HCT116 (cell line): Measurements from ENCODE around the gene KLHL11. TPM values are rescaled to one million over a fixed set of nuclear protein-coding genes. Genes with fewer than 3 reads are reported as not detected.

Experiments
- ATAC-seq: fragments of 200-7000 bp; cut with Tn5 transposase; 2 replicates; pipeline ENCODE4 v1.9.1; 2020; ENCODE audit warnings: mild to moderate bottlenecking, moderate library complexity
- BruUV-seq: library from RNA; stranded (reverse); fragments of 400-500 nt; replicated peaks from 2 replicates; lab custom pipeline; 2021; lab: Mats Ljungman, UMichigan
- CTCF ChIA-PET: fragments of 300-600 bp; sonication (Branson Sonifier 250); formaldehyde crosslinking; loops from one replicate; lab custom pipeline; 2021; ENCODE audit warnings: antibody characterized with exemption; lab: Charles Lee
- POLR2A ChIA-PET: fragments of 300-600, 350-600 bp; sonication (Branson Sonifier 250); formaldehyde crosslinking; loops from one replicate; lab custom pipeline; 2021; ENCODE audit warnings: antibody characterized with exemption; lab: Charles Lee
- RAD21 ChIA-PET, 2 experiments: fragments of 300-600 bp; sonication (Branson Sonifier 250); formaldehyde crosslinking; loops; one replicate each; lab custom pipeline; 2023; ENCODE audit warnings: low total read pairs in 2 of 2; ENCODE audit not compliant: uncharacterized antibody in 2 of 2, unreplicated experiment in 2 of 2, low non-redundant PET in 1 of 2; lab: Charles Lee
- DNase-seq: peaks from one replicate; pipeline ENCODE4 v3.0.0-alpha.2; 2010; ENCODE audit warnings: low read depth, low spot score
- H2AFZ ChIP-seq: fragments of 200-600 bp; shearing (Covaris generic), sonication (generic); 2 replicates; pipeline ENCODE4 v1.6.1; 2017; ENCODE audit warnings: low read depth, mixed run types, mixed read lengths, antibody characterized with exemption, low read length; ENCODE audit not compliant: poor library complexity, severe bottlenecking
- H3K27ac ChIP-seq: 2 replicates; pipeline ENCODE4 v1.5.1; 2012; ENCODE audit warnings: low read depth, low read length
- H3K27me3 ChIP-seq: fragments of 200-600 bp; sonication (generic); 2 replicates; pipeline ENCODE4 v1.6.1; 2016; ENCODE audit warnings: mixed run types, low read length, mixed read lengths; ENCODE audit not compliant: insufficient read depth
- H3K36me3 ChIP-seq, 2 experiments: fragments of 200-500 bp in 1 of 2; fragments of 200-600 bp in 1 of 2; sonication (Bioruptor generic) in 1 of 2; sonication (generic) in 1 of 2; 2 replicates each; pipeline versions ENCODE4 v1.5.1 to v1.6.1; 2014 to 2016; ENCODE audit warnings: low read length in 2 of 2, inconsistent platforms in 1 of 2, mixed read lengths in 1 of 2, mixed run types in 1 of 2; ENCODE audit not compliant: insufficient read depth in 2 of 2, control insufficient read depth in 1 of 2
- H3K4me1 ChIP-seq, 2 experiments: fragments of 200-600 bp in 1 of 2; sonication (generic) in 1 of 2; 2 replicates each; pipeline versions ENCODE4 v1.5.1 to v1.6.1; 2012 to 2017; ENCODE audit warnings: low read length in 2 of 2, inconsistent platforms in 1 of 2, mild to moderate bottlenecking in 1 of 2, mixed read lengths in 1 of 2, mixed run types in 1 of 2, moderate library complexity in 1 of 2; ENCODE audit not compliant: insufficient read depth in 2 of 2, control insufficient read depth in 1 of 2
- H3K4me2 ChIP-seq: fragments of 200-600 bp; sonication (generic); 2 replicates; pipeline ENCODE4 v1.6.1; 2017; ENCODE audit warnings: mixed run types, low read length, mixed read lengths
- H3K4me3 ChIP-seq, 2 experiments: fragments of 200-600 bp in 1 of 2; sonication (generic) in 1 of 2; replicated peaks in 1 of 2; 2 replicates each; pipeline ENCODE4 v1.5.1; 2011 to 2016; ENCODE audit warnings: low read length in 2 of 2, control low read depth in 1 of 2, low read depth in 1 of 2, mild to moderate bottlenecking in 1 of 2, mixed read lengths in 1 of 2, mixed run types in 1 of 2
- H3K79me2 ChIP-seq: fragments of 200-600 bp; sonication (generic); 2 replicates; pipeline ENCODE4 v1.6.1; 2017; ENCODE audit warnings: mild to moderate bottlenecking, mixed run types, low read length, moderate library complexity, mixed read lengths; ENCODE audit not compliant: insufficient read depth
- H3K9ac ChIP-seq: fragments of 200-600 bp; sonication (generic); 2 replicates; pipeline ENCODE4 v1.6.1; 2016; ENCODE audit warnings: low read length, mixed read lengths
- H3K9me2 ChIP-seq: fragments of 200-600 bp; sonication (generic), shearing (Covaris generic); 2 replicates; pipeline ENCODE4 v1.6.1; 2017; ENCODE audit warnings: mixed run types, mild to moderate bottlenecking, moderate library complexity; ENCODE audit not compliant: insufficient read depth
- H3K9me3 ChIP-seq, 2 experiments: fragments of 200-500 bp in 1 of 2; fragments of 200-600 bp in 1 of 2; sonication (Bioruptor generic) in 1 of 2; sonication (generic) in 1 of 2; 2 replicates each; pipeline ENCODE4 v1.6.1; 2014 to 2017; ENCODE audit warnings: low read length in 2 of 2, mixed read lengths in 2 of 2, inconsistent platforms in 1 of 2, low read depth in 1 of 2, mild to moderate bottlenecking in 1 of 2, mixed run types in 1 of 2, moderate library complexity in 1 of 2; ENCODE audit not compliant: control insufficient read depth in 1 of 2, insufficient read depth in 1 of 2
- H4K20me1 ChIP-seq: fragments of 200-600 bp; sonication (generic), shearing (Covaris generic); 2 replicates; pipeline ENCODE4 v1.6.1; 2017; ENCODE audit warnings: mixed run types, mild to moderate bottlenecking, moderate library complexity; ENCODE audit not compliant: insufficient read depth
- EZH2phosphoT487 ChIP-seq: fragments of 200-600 bp; IDR thresholded peaks from 2 replicates; pipeline ENCODE4 v1.6.1; 2018; ENCODE audit warnings: antibody characterized with exemption, borderline replicate concordance
- FOSL1 ChIP-seq: IDR thresholded peaks from 2 replicates; pipeline ENCODE4 v1.6.1; 2012; ENCODE audit warnings: low read depth
- JUND ChIP-seq: IDR thresholded peaks from 2 replicates; pipeline ENCODE4 v1.6.1; 2012
- POLR2AphosphoS5 ChIP-seq: IDR thresholded peaks from 2 replicates; pipeline ENCODE4 v1.6.1; 2011; ENCODE audit warnings: mild to moderate bottlenecking, low read depth, low read length, moderate library complexity
- RAD21 ChIP-seq: IDR thresholded peaks from 2 replicates; pipeline ENCODE4 v1.6.1; 2012; ENCODE audit warnings: low read depth, mild to moderate bottlenecking
- TCF7L2 ChIP-seq: IDR thresholded peaks from 2 replicates; pipeline ENCODE4 v1.7.0; 2011; ENCODE audit warnings: borderline replicate concordance, inconsistent platforms; ENCODE audit not compliant: insufficient read depth, insufficient read length; ENCODE audit errors: extremely low read depth
- intact Hi-C: fragments of 100-400 bp; cut with micrococcal nuclease; formaldehyde crosslinking; loops from 2 replicates; pipeline ENCODE4 v1.10.0; 2022
- total RNA-seq: library from RNA; stranded (reverse); gene quantifications from one replicate; pipeline ENCODE4 v1.2.1, GENCODE V29; 2021; ENCODE audit not compliant: unreplicated experiment
- TF ChIP-seq, protein P1 (sequence below): IDR thresholded peaks from 2 replicates; pipeline ENCODE4 v1.6.1; 2012
- TF ChIP-seq, protein P2 (sequence below): IDR thresholded peaks from 2 replicates; pipeline ENCODE4 v1.6.1; 2011; ENCODE audit warnings: mild to moderate bottlenecking, low read length, moderate library complexity; ENCODE audit not compliant: insufficient replicate concordance; ENCODE audit errors: extremely low read depth

Gene KLHL11
- total RNA-seq, 1 experiment from 2014 or later: 22.4 TPM

DNA sequence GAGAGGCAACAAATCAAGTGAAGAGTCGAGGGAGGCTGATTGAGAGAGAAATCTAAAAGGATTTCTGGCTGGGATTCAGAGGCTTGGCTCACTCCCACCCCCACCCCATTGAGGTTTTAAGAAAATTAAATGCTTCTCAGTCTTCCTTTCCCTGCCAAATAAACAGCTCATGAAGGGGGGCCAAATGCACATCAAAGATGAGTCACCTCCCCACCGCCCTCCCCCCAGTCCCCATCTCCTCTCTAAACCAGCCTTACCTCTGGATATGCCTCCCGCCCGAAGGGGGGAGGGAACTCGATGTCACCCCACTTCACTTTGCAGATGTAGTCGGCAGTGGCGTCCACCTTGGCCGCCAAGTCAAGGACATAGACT is 41.9 kb upstream of the KLHL11 start:
- Histone ChIP-seq H4K20me1 (no peaks in the 10 kb centered on the region), H3K9me2 (no peaks in the 10 kb centered on the region), H3K4me3 (no peak overlapping the region), H3K9me3 (no peaks in the 10 kb centered on the region), H3K27me3 (no peaks in the 10 kb centered on the region), H3K4me1 (peaks cover 0 to 17% of the 10 kb centered on the region in 2 experiments; a peak in 2 of 4 replicates), H3K79me2 (peaks cover 23% of the 10 kb centered on the region; the same call in 1 of the 2 replicates), H3K9ac (no peak overlapping the region), H3K36me3 (peaks cover 67 to 77% of the 10 kb centered on the region in 2 experiments), H3K4me2 (no peak overlapping the region), H3K27ac (no peak overlapping the region), H2AFZ (no peak overlapping the region)
- BruUV-seq: no TSS peak
- TF ChIP-seq TCF7L2 (no peak), RAD21 (no peak), FOSL1 (no peak), POLR2AphosphoS5 (no peak), EZH2phosphoT487 (no peak), JUND (no peak)
- TF ChIP-seq, protein P1, sequence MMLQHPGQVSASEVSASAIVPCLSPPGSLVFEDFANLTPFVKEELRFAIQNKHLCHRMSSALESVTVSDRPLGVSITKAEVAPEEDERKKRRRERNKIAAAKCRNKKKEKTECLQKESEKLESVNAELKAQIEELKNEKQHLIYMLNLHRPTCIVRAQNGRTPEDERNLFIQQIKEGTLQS: no peak
- TF ChIP-seq, protein P2, sequence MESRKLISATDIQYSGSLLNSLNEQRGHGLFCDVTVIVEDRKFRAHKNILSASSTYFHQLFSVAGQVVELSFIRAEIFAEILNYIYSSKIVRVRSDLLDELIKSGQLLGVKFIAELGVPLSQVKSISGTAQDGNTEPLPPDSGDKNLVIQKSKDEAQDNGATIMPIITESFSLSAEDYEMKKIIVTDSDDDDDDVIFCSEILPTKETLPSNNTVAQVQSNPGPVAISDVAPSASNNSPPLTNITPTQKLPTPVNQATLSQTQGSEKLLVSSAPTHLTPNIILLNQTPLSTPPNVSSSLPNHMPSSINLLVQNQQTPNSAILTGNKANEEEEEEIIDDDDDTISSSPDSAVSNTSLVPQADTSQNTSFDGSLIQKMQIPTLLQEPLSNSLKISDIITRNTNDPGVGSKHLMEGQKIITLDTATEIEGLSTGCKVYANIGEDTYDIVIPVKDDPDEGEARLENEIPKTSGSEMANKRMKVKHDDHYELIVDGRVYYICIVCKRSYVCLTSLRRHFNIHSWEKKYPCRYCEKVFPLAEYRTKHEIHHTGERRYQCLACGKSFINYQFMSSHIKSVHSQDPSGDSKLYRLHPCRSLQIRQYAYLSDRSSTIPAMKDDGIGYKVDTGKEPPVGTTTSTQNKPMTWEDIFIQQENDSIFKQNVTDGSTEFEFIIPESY: no peak
- RAD21 ChIA-PET: no interaction called here
- ATAC-seq (no peak), DNase-seq (no peak)
- CTCF ChIA-PET: no interaction called here
- POLR2A ChIA-PET: no interaction called here
- intact Hi-C loops: no loop called here
